SK-N-SH treated with all-trans-retinoic acid at 6 μM for 48 hours (cell line): ENCODE results near the gene NPFF.

ENCODE experiments used
- PATZ1 ChIP-seq: fragments of 250-450 bp; sonication (Bioruptor Pico); IDR thresholded peaks from 2 replicates; pipeline ENCODE4 v1.8.0; 2020; ENCODE audit warnings: mild to moderate bottlenecking, moderate library complexity, borderline replicate concordance
- SNAI2 ChIP-seq: fragments of 250-450 bp; sonication (Bioruptor Pico); IDR thresholded peaks from 2 replicates; pipeline ENCODE4 v1.5.0; 2020; ENCODE audit warnings: mild to moderate bottlenecking, moderate library complexity
- ZC3H10 ChIP-seq: fragments of 250-450 bp; sonication (Bioruptor Pico); IDR thresholded peaks from 2 replicates; pipeline ENCODE4 v1.5.1; 2021; ENCODE audit warnings: mild to moderate bottlenecking, moderate library complexity
- ZFP3 ChIP-seq: fragments of 250-450 bp; sonication (Bioruptor Pico); IDR thresholded peaks from 2 replicates; pipeline ENCODE4 v1.5.0; 2020; ENCODE audit warnings: mild to moderate bottlenecking, moderate library complexity

DNA sequence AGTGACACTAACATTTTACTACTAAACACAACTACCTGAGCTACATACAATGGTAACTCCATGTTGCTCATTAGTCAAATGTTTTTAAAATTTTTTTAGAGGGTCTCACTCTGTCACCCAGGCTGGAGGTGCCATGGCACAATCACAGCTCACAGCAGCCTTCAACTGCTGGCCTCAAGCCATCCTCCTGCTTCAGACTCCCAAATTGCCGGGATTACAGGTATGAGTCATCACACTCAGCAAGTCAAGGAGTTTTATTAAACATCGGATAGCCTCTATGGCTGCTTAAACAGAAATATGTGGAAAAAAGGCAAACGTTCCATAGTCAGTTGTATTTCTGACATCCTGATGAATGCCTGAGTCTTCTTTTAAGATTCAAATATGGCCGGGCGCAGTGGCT lies 11.1 kb upstream of the NPFF start:
- TF ChIP-seq ZFP3 (no peak), PATZ1 (CRISPR knock-in tag) (no peak), ZC3H10 (no peak), SNAI2 (CRISPR knock-in tag) (no peak)
